GM15510 (cell line): ENCODE data around the gene NLRP13.

Experiments
- POLR2A ChIP-seq: IDR thresholded peaks from 3 replicates; pipeline ENCODE4 v1.6.1; 2011; ENCODE audit warnings: borderline replicate concordance; ENCODE audit not compliant: insufficient read length; ENCODE audit errors: extremely low read depth

NLRP13 gene

DNA sequence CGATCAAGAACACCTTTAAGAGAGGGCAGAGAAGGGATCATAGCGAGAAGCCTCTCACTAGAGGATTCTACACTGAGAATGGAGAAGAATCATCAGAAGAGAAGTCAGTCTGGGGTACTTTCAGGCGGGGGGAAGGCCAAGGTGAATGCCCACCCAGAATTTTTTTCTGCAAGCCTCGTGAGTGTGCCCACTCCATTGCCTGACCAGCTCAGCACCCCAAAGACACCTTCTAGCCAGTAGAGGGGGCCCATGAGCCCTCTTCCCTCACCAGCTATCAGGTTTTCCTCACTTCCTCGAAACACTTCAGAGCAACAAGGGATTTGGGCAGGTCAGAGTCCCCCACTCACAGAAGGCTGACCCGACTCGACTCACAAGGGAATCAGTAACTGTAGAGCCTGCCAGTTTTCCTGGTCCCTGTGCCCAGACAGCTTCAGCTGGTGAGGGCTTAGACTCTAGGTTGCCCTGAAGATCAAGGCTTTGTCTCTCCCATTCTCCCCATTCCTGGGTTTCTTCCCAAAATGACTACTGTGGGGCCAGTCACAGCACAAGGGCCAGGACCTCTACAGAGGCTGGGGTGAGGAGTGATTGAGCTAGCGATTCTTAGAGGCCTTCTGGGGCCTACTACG is 18.4 kb downstream of the NLRP13 start:
- no peak for TF ChIP-seq POLR2A

DNA sequence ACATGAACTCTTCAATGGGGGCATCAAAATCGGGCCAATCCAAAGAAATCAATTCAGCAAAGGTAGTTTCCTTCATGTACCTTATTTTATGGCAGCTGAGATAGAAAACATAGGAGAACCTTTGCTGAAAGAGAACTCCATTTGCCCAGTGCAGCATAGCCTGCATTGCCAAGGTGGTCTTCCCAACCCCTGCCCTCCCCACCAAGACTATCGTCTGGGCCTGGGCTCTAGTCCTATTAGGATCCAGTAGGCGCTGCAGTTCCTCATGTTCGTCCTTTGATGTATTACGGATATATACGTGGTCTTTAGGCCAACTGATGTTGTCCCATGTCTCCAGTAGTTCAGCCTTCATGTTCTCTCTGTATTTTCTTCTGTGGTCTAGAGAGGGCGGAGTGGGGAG is 19.2 kb downstream of the NLRP13 start:
- TF ChIP-seq POLR2A, result no peak

DNA sequence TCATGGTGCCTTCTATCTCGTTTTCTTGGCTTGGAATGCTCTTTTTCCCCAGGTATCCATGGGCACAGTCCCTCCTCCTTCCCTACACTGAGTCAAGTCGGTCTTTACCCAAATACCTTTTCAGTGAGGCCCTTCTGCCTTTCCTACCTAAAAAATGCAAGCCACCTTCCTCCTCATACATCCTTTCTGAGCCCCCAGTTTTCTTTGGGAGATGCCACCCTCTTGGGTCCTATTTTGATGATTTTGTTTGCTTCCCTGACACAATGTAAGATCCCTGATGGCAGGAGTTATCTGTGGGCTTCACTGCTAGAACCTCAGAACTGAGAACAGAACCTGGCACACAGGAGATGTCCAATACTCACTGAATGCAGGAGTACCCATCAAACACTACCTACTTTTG is 22.3 kb downstream of the NLRP13 start:
- no peak for TF ChIP-seq POLR2A

DNA sequence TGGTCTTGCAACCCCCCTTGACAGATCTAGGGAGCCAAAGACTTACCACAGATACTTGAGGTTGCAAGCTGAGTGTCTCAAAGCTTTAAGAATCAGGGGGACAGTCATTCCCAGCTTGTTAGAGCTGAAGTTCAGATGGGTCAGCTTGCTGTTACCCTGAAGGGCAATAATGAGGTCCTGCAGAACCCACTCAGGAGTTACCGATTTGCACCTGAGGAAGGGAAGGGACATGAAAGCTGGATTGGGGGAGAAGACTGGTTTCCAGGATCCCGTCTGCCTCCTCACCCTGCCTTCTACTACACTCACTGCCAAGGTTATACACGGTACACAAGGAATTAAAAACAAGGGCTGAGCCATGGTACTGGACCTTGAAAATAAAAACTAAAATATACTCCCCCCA is 24.4 kb downstream of the NLRP13 start:
- no peak for TF ChIP-seq POLR2A

DNA sequence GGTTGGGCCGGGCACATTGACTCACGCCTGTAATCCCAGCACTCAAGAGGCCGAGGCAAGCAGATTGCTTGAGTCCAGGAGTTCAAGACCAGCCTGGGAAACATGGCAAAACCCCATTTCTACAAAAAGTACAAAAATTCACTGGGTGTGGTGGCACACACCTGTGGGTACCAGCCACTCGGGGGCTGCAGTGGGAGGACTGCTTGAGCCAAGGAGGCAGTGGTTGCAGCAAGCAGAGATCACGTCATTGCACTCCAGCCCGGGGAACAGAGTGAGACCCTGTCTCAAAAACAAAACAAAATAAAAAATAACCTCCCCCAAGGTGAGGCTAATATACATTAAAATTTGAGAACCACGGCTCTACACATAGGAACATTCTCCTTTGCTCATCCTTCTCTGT is 24.9 kb downstream of the NLRP13 start:
- no peak for TF ChIP-seq POLR2A

DNA sequence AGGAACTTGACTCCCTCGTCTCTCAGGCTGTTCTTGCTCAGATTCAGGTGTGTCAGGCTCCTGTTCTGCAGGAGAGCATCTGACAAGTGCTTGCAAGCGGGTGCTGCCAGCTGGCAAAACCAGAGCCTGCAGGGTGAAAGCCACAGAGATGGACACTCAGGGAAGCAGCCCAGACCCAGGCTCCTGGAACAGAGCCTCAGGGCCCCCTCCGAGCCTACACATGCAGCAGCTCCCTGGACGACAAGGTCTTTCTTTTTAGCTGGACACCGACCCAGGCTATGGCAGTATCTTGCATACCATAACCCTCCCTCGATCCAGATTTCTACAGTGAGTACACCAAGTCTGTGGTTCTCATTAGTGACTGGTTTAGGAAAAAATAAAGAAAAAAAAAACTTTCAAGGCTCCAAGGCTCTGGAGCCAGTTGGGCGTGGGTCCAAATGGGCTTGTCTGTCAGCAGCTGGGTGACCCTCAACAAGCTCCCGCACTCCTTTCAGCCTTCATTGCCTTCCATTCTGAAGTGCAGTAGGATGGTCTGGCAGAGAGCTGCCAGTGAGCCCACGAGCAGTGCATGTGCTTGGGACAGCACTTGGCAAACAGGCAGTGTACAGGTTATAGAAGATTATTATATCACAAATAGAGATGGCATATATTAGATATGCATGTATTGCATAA is 29.9 kb downstream of the NLRP13 start:
- TF ChIP-seq POLR2A, result no peak

DNA sequence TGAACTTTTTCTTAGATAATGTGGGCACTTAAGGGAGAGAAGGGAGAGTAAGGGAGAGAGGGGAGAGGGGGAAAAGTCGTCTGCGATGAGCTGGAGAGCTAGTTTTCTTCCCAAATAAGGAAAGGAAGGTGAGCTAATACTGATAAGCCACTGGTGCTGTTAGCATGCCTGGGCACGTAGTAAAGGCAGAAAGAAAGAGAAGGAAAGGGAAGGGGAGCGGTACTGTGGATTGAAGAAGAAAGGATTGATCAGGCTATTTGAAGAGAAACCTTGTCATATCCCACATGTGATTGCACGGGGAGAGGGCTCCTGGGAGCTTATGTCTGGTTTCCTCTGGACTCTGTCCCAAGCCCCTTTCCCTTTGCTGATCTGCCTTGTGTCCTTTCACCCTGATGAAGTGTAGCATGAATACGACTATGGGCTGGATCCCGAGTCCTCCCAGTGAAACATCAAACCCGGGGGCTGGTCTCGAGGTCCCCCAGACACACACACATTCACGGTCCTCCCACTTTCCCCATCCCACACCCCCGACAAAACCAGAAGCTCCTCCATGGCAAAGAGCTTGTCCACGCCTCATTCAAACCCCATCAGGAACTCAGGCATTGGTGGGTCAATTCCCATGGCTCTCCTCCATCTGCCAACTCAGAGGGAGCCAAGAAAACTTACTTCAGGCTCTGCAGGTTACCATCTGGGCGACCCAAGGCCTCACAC is 30.6 kb downstream of the NLRP13 start:
- TF ChIP-seq POLR2A, result no peak

DNA sequence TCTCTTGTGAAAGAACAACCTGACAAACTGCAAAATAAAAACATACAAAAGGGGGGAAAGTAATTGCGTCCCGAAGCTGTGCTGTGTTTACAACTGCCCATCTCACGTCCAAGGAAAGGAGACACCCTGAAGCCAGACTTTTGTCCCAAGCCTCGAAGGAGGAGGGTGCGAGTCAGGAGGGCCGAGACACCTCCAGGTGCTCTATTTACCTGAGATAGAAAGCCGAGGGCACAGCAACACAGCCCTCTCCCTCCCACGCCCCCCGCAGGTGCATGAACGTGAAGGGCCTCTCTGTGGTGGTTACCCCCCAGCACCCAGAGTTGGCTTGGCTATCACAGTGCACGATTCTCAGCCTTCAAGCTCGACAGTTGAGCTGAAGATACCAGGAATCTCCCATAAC is 33.2 kb downstream of the NLRP13 start:
- no peak for TF ChIP-seq POLR2A

DNA sequence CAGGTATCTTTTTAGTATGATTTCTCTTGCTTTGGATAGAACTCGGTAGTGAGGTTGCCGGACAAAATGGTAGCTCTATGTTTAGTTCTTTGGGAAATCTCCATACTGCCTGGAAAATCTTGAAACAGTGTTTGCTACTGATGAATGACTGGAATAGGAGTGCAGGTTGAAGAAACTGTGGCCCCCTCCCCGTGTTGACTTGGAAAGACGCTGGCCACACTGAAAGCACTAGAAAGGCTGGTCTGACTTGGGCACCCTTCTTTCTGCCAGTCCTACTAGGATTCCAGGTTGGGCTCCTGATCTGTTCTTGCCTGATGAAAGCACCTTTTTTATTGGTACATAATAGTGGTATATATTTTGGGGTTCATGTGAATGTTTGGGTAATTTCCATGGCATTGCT is 49.5 kb downstream of the NLRP13 start:
- TF ChIP-seq POLR2A, result no peak

DNA sequence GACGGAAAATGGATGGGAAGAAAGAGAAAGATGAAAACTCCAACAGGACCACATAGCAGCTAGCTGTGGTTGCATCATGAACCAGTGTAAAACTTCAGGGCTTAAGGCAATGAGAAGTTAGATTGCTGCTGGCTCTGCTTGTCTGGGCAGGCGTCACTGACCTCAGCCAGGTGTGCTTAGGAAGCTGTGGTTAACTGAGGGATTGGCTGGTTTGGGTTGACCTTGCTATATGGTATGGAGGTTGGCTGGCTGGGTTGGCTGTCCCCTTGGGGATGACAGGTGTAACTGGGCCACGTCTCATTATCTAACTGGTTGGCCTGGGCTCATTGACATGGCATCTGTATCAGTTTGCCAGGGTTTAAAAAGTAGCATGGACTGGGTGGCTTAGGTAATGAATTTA is 54.9 kb downstream of the NLRP13 start:
- TF ChIP-seq POLR2A, result no peak

DNA sequence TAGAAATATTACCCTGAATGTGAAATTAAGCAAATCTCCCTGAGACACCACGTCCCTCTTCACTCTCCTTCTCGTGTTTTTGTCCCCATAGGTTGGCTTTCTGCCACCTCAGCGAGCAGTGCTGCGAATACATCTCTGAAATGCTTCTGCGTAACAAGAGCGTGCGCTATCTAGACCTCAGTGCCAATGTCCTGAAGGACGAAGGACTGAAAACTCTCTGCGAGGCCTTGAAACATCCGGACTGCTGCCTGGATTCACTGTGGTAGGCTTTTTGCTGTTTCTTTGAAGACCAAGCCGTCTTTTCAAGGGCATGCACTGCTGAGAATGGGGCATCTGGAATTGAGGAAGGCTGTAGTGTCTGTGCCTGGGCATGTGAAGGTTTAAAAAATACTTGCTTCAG is 61.4 kb downstream of the NLRP13 start:
- TF ChIP-seq POLR2A, result no peak

DNA sequence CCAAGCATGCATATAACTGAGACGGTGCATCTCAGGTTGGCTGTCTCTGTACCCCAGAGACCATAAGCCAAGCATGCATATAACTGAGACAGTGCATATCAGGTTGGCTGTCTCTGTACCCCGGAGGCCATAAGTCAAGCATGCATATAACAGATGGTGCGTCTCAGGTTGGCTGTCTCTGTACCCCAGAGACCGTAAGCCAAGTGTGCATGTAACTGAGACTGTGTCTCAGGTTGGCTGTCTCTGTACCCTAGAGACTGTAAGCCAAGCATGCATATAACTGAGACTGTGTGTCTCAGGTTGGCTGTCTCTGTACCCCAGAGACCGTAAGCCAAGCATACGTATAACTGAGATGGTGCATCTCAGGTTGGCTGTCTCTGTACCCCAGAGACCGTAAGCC is 65.0 kb downstream of the NLRP13 start:
- no peak for TF ChIP-seq POLR2A

DNA sequence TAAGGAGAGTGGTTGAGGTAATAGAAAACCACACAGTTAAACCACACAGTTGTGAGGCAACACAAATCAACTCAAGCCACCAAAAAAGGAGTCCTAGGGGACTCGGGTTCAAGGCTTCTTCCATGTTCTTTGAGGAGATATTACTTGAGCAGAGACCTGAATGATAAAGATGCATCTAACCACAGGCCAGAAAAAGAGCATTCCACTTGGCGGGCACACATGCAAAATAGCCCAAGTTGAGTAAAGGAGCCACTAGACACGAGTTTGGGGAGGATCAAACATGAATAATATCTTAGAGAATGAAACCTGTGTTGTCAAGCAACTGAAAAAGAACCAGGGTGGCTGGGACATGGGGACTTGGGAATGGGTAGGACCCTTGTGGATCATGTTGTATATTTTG is 65.6 kb downstream of the NLRP13 start:
- TF ChIP-seq POLR2A, result no peak

DNA sequence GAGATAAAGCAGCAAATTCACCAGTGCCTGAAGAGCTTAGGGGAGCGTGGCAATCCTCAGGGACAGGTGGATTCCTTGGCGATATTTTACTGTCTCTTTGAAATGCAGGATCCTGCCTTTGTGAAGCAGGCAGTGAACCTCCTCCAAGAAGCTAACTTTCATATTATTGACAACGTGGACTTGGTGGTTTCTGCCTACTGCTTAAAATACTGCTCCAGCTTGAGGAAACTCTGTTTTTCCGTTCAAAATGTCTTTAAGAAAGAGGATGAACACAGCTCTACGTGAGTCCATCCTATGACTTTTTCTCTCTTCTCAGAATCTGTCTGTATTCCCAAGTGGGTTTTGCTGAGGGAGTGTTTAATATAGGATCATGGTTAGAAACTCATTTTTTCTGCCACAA is 73.2 kb downstream of the NLRP13 start:
- no peak for TF ChIP-seq POLR2A

DNA sequence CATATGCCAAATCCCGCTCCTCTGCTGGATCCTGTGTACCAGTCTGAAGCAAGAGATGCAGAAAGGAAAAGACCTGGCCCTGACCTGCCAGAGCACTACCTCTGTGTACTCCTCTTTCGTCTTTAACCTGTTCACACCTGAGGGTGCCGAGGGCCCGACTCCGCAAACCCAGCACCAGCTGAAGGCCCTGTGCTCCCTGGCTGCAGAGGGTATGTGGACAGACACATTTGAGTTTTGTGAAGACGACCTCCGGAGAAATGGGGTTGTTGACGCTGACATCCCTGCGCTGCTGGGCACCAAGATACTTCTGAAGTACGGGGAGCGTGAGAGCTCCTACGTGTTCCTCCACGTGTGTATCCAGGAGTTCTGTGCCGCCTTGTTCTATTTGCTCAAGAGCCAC is 73.7 kb downstream of the NLRP13 start:
- no peak for TF ChIP-seq POLR2A

DNA sequence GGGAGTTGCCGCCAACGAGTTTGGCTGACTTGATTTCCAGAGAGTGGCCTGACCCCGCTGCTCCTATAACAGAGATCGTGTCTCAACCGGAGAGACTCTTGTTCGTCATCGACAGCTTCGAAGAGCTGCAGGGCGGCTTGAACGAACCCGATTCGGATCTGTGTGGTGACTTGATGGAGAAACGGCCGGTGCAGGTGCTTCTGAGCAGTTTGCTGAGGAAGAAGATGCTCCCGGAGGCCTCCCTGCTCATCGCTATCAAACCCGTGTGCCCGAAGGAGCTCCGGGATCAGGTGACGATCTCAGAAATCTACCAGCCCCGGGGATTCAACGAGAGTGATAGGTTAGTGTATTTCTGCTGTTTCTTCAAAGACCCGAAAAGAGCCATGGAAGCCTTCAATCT is 74.2 kb downstream of the NLRP13 start:
- no peak for TF ChIP-seq POLR2A
